BJ (cell line): ENCODE results near the gene UTY. TPM values are rescaled to one million over a fixed set of nuclear protein-coding genes. Genes with fewer than 3 reads are reported as not detected.

Experiments
- CTCF ChIA-PET: fragments of 350-600 bp; formaldehyde crosslinking; extraction: SDS; loops from one replicate; lab custom pipeline; 2021; ENCODE audit warnings: antibody characterized with exemption, inconsistent platforms; lab: Yijun Ruan, JAX
- POLR2A ChIA-PET: fragments of 300-600 bp; sonication (Branson Sonifier 250); formaldehyde crosslinking; extraction: SDS; loops from one replicate; lab custom pipeline; 2021; ENCODE audit warnings: antibody characterized with exemption; lab: Charles Lee
- DNase-seq: peaks from one replicate; pipeline ENCODE4 v3.0.0-alpha.2; 2011; ENCODE audit warnings: low read depth
- H3K27me3 ChIP-seq: 2 replicates; pipeline ENCODE4 v1.6.0; 2011; ENCODE audit warnings: low read length; ENCODE audit not compliant: control insufficient read depth, insufficient read depth
- H3K36me3 ChIP-seq: 2 replicates; pipeline ENCODE4 v1.5.1; 2011; ENCODE audit warnings: low read length; ENCODE audit not compliant: control insufficient read depth, insufficient read depth
- H3K4me3 ChIP-seq: 2 replicates; pipeline ENCODE4 v1.5.1; 2011; ENCODE audit warnings: low read depth, mild to moderate bottlenecking, control low read depth, low read length
- CTCF ChIP-seq: IDR thresholded peaks from 2 replicates; pipeline ENCODE4 v1.5.1; 2011; ENCODE audit warnings: low read depth, mild to moderate bottlenecking, control low read depth, inconsistent platforms, low read length, moderate library complexity; ENCODE audit not compliant: insufficient read depth
- polyA plus RNA-seq: library from polyadenylated mRNA; depleted of rRNA; stranded (reverse); fragments of >200 nt; gene quantifications from 2 replicates; pipeline ENCODE4 v1.2.3, GENCODE V29; 2011

UTY gene
- polyA plus RNA-seq, 1 experiment: 5.8 TPM

GRCh38 chrY:13339381-13339780 lies 140.5 kb downstream of the UTY start:
- no peak for DNase-seq
- TF ChIP-seq CTCF: no peak
- CTCF ChIA-PET: no interaction called here
- Histone ChIP-seq H3K36me3 (peaks cover 4% of the 10 kb centered on the region), H3K4me3 (no peak overlapping the region), H3K27me3 (no peaks in the 10 kb centered on the region)
- POLR2A ChIA-PET: no interaction called here

- H3K4me3 ChIP-seq: no peak overlapping the region
These were observed 141.1 kb downstream of the UTY start for GRCh38 chrY:13338711-13339110.

GRCh38 chrY:13337934-13338333 lies 141.9 kb downstream of the UTY start:
- CTCF ChIA-PET: no interaction called here
- Histone ChIP-seq H3K4me3 (no peak overlapping the region), H3K36me3 (peaks cover 4% of the 10 kb centered on the region), H3K27me3 (no peaks in the 10 kb centered on the region)
- POLR2A ChIA-PET: no interaction called here
- TF ChIP-seq CTCF: no peak
- DNase-seq: no peak

More at GRCh38 chrY:13338711-13339110, 141.1 kb downstream of the UTY start:
- peaks cover 4% of the 10 kb centered on the region for H3K36me3 ChIP-seq
- ChIA-PET POLR2A (no interaction called here), CTCF (no interaction called here)
- DNase-seq: no peak
- H3K27me3 ChIP-seq: no peaks in the 10 kb centered on the region
- no peak for TF ChIP-seq CTCF

GRCh38 chrY:13333791-13334190 lies 146.0 kb downstream of the UTY start:
- no peak for DNase-seq

GRCh38 chrY:13330651-13331050 lies 149.2 kb downstream of the UTY start:
- DNase-seq: no peak
- Histone ChIP-seq H3K4me3 (no peak overlapping the region), H3K27me3 (no peaks in the 10 kb centered on the region), H3K36me3 (peaks cover 2% of the 10 kb centered on the region)
- ChIA-PET POLR2A (no interaction called here), CTCF (interaction anchor here (4.1 kb wide), 1 partner anchor 13 kb away, joined by 15 read pairs; no protein-coding TSS in a partner anchor)
- no peak for TF ChIP-seq CTCF

More at GRCh38 chrY:13333791-13334190, 146.0 kb downstream of the UTY start:
- no peak for TF ChIP-seq CTCF
- CTCF ChIA-PET: interaction anchor here (4.1 kb wide), 1 partner anchor 10 kb away, joined by 15 read pairs; no protein-coding TSS in a partner anchor
- POLR2A ChIA-PET: no interaction called here
- Histone ChIP-seq H3K4me3 (no peak overlapping the region), H3K36me3 (peaks cover 2% of the 10 kb centered on the region), H3K27me3 (no peaks in the 10 kb centered on the region)
